Transverse colon (tissue), 4 donors: Measurements from ENCODE around the gene COMMD2. TPM values are rescaled to one million over a fixed set of nuclear protein-coding genes. Genes with fewer than 3 reads are reported as not detected.

Experiments used
- DNase-seq: peaks from one replicate; pipeline ENCODE4 v3.0.0-alpha.2; 2019
- H3K27ac ChIP-seq, 4 donors: fragments of 200-600 bp; sonication (generic); 2 replicates each; pipeline ENCODE4 v1.5.1; 2016 to 2018; ENCODE audit warnings: inconsistent platforms in 4 of 4
- H3K27me3 ChIP-seq: fragments of 200-600 bp; sonication (generic); 2 replicates; pipeline ENCODE4 v1.5.1; 2017; ENCODE audit warnings: inconsistent platforms
- H3K36me3 ChIP-seq, 4 donors: fragments of 200-600 bp; sonication (generic); 2 replicates each; pipeline ENCODE4 v1.5.1; 2017 to 2019; ENCODE audit warnings: inconsistent platforms in 4 of 4
- H3K4me1 ChIP-seq, 4 donors: fragments of 200-600 bp; sonication (generic); 2 replicates each; pipeline ENCODE4 v1.5.1; 2017 to 2020; ENCODE audit warnings: inconsistent platforms in 4 of 4
- H3K4me3 ChIP-seq, 4 donors: fragments of 200-600 bp; sonication (generic); 1 replicate in 1 of 4; 2 replicates in 3 of 4; pipeline versions ENCODE4 v1.5.1 to v1.6.1; 2017 to 2019; ENCODE audit warnings: inconsistent platforms in 4 of 4
- H3K9me3 ChIP-seq, 2 donors: fragments of 200-600 bp; sonication (generic); 2 replicates each; pipeline ENCODE4 v1.5.1; 2017 to 2019; ENCODE audit warnings: inconsistent platforms in 2 of 2
- CTCF ChIP-seq, 5 experiments: fragments of 200-600 bp in 3 of 5; fragments of 450-650 bp in 2 of 5; sonication (generic) in 3 of 5; IDR thresholded peaks; 1 replicate in 2 of 5; 2 replicates in 3 of 5; pipeline ENCODE4 v1.5.1; 2016 to 2017; ENCODE audit warnings: antibody characterized with exemption in 5 of 5, inconsistent platforms in 3 of 5, mild to moderate bottlenecking in 2 of 5, moderate library complexity in 1 of 5
- EP300 ChIP-seq: sonication (generic); formaldehyde crosslinking; IDR thresholded peaks from one replicate; pipeline ENCODE4 v1.6.1; 2017; ENCODE audit warnings: antibody characterized with exemption, low read depth
- POLR2A ChIP-seq: fragments of 450-650 bp; IDR thresholded peaks from one replicate; pipeline ENCODE4 v1.6.1; 2016; ENCODE audit warnings: antibody characterized with exemption, mild to moderate bottlenecking, moderate library complexity
- POLR2AphosphoS5 ChIP-seq, 3 donors: sonication (generic); formaldehyde crosslinking; IDR thresholded peaks; one replicate each; pipeline ENCODE4 v1.6.1; 2016; ENCODE audit warnings: antibody characterized with exemption in 3 of 3
- WGBS, 2 donors: methylation state at CpG; one replicate each; pipeline ENCODE4 v1.1.5; 2018; ENCODE audit warnings: low coverage in 1 of 2; 5-methylcytosine and 5-hydroxymethylcytosine counted together
- in situ Hi-C, 4 donors: fragments of 200-750 bp; cut with MboI; loops; one replicate each; pipeline versions ENCODE4 v1.15.0 to v1.15.1; 2017; ENCODE audit warnings: low sequenced_read_pairs in 3 of 4, low pct_ligation_motif_present in 1 of 4, low pct_unique_long_range_greater_than_20kb in 1 of 4
- intact Hi-C: fragments of 100-400 bp; cut with DNase I; formaldehyde crosslinking; loops from one replicate; pipeline ENCODE4 v1.15.1; 2023; ENCODE audit warnings: low total_unique reads
- total RNA-seq, 4 donors: library from RNA; depleted of rRNA; stranded (reverse); fragments of >200 nt; gene quantifications; one replicate each; pipeline ENCODE4 v1.1.0, GENCODE V29; 2016

COMMD2 gene
- total RNA-seq, 4 donors from 2014 or later, result 11.3 to 20.2 (median 16.1) TPM

GRCh38 chr3:149768704-149769103, 16.4 kb upstream of the COMMD2 start:
- no peaks in the 10 kb centered on the region for H3K36me3 ChIP-seq
- no peak overlapping the region for H3K4me3 ChIP-seq
- no peak overlapping the region for H3K27ac ChIP-seq
- no peaks in the 10 kb centered on the region for H3K9me3 ChIP-seq
- 86 to 89% methylated on average over 6 of the region's 6 CpGs for WGBS, 2 donors
- no peaks in the 10 kb centered on the region for H3K4me1 ChIP-seq
- intact Hi-C loops, result no loop called here
- TF ChIP-seq POLR2A (no peak), CTCF (IDR thresholded peaks at IDR 0.05) (no peak), EP300 (no peak), POLR2AphosphoS5 (IDR thresholded peaks at IDR 0.05) (no peak)
- no peak for DNase-seq
- in situ Hi-C loops, result no loop called here
- H3K27me3 ChIP-seq, result peaks cover 17% of the 10 kb centered on the region

GRCh38 chr3:149767720-149768119, 15.4 kb upstream of the COMMD2 start:
- intact Hi-C loops, result no loop called here

GRCh38 chr3:149765762-149766334, 13.6 kb upstream of the COMMD2 start:
- in situ Hi-C loops (no loop called here), intact Hi-C loops (no loop called here)
- peaks cover 34% of the 10 kb centered on the region for H3K27me3 ChIP-seq
- peak; percentile 23 to 35 (median 31) for TF ChIP-seq CTCF (IDR thresholded peaks at IDR 0.05)
- no peak for TF ChIP-seq EP300
- no peak overlapping the region for H3K4me3 ChIP-seq
- no peaks in the 10 kb centered on the region for H3K36me3 ChIP-seq
- no peaks in the 10 kb centered on the region for H3K4me1 ChIP-seq
- 51 to 65% methylated on average over 2 of the region's 2 CpGs for WGBS, 2 donors
- DNase-seq, result no peak
- no peak overlapping the region for H3K27ac ChIP-seq
- H3K9me3 ChIP-seq, result no peaks in the 10 kb centered on the region

More at GRCh38 chr3:149767720-149768119, 15.4 kb upstream of the COMMD2 start:
- H3K4me3 ChIP-seq, result no peak overlapping the region
- H3K36me3 ChIP-seq, result no peaks in the 10 kb centered on the region
- no peak overlapping the region for H3K27ac ChIP-seq
- peaks cover 26% of the 10 kb centered on the region for H3K27me3 ChIP-seq
- in situ Hi-C loops, result no loop called here
- no peak for DNase-seq
- WGBS, 2 donors, result 91% methylated on average over 6 of the region's 6 CpGs; no CpG with 5 or more reads in 1 of the 2 donors
- H3K9me3 ChIP-seq, result no peaks in the 10 kb centered on the region
- no peak for TF ChIP-seq POLR2AphosphoS5 (IDR thresholded peaks at IDR 0.05)
- TF ChIP-seq CTCF (IDR thresholded peaks at IDR 0.05), result no peak
- no peak for TF ChIP-seq EP300
- no peaks in the 10 kb centered on the region for H3K4me1 ChIP-seq

- no peak overlapping the region for H3K4me3 ChIP-seq
- peaks cover 47% of the 10 kb centered on the region for H3K27me3 ChIP-seq
- intact Hi-C loops (no loop called here), in situ Hi-C loops (no loop called here)
- H3K9me3 ChIP-seq, result no peaks in the 10 kb centered on the region
- H3K27ac ChIP-seq, result no peak overlapping the region
- no peaks in the 10 kb centered on the region for H3K36me3 ChIP-seq
- no peak for DNase-seq
- H3K4me1 ChIP-seq, result no peaks in the 10 kb centered on the region
- 67 to 76% methylated on average over 1 of the region's 1 CpG for WGBS, 2 donors
- TF ChIP-seq EP300 (no peak), CTCF (IDR thresholded peaks at IDR 0.05) (no peak), POLR2A (no peak), POLR2AphosphoS5 (IDR thresholded peaks at IDR 0.05) (no peak)
Measured at GRCh38 chr3:149764302-149764701, 12.0 kb upstream of the COMMD2 start.
